H1 (cell line): ENCODE results near the gene SNRNP70. TPM values are rescaled to one million over a fixed set of nuclear protein-coding genes. Genes with fewer than 3 reads are reported as not detected.
A peak's percentile ranks its signal among the peaks of the same experiment; 100 is the strongest.

Source experiments
- BACH1 ChIP-seq: IDR thresholded peaks from 2 replicates; pipeline ENCODE4 v1.6.1; 2012; ENCODE audit warnings: low read length, improper control_type of control experiment
- EP300 ChIP-seq, 2 experiments: IDR thresholded peaks; 1 replicate in 1 of 2; 2 replicates in 1 of 2; pipeline ENCODE4 v1.6.1; 2011 to 2012; ENCODE audit warnings: low read depth in 2 of 2, low read length in 2 of 2, mild to moderate bottlenecking in 2 of 2, borderline replicate concordance in 1 of 2, inconsistent platforms in 1 of 2, moderate library complexity in 1 of 2
- FOSL1 ChIP-seq: IDR thresholded peaks from 2 replicates; pipeline ENCODE4 v1.6.1; 2011; ENCODE audit warnings: mild to moderate bottlenecking, low read depth, low read length, moderate library complexity; ENCODE audit not compliant: insufficient read depth
- JUND ChIP-seq: IDR thresholded peaks from 2 replicates; pipeline ENCODE4 v1.6.1; 2011; ENCODE audit warnings: mild to moderate bottlenecking, improper control_type of control experiment, low read length
- KDM1A ChIP-seq: fragments of 200-600, 300-600 bp; sonication (generic); IDR thresholded peaks from 2 replicates; pipeline ENCODE4 v1.7.1; 2016; ENCODE audit warnings: mild to moderate bottlenecking, low read length, borderline replicate concordance
- KDM5A ChIP-seq: fragments of 200-600 bp; IDR thresholded peaks from 2 replicates; pipeline ENCODE4 v1.7.1; 2012; ENCODE audit warnings: mild to moderate bottlenecking, low read length, inconsistent platforms, mixed read lengths
- MAX ChIP-seq: IDR thresholded peaks from 2 replicates; pipeline ENCODE4 v1.6.1; 2012; ENCODE audit warnings: inconsistent platforms
- POLR2A ChIP-seq, 2 experiments: IDR thresholded peaks; 1 replicate in 1 of 2; 2 replicates in 1 of 2; pipeline ENCODE4 v1.6.1; 2011; ENCODE audit warnings: low read depth in 2 of 2, low read length in 2 of 2, mild to moderate bottlenecking in 2 of 2; ENCODE audit errors: control extremely low read depth in 1 of 2
- RBBP5 ChIP-seq: IDR thresholded peaks from 2 replicates; pipeline ENCODE4 v1.7.1; 2012; ENCODE audit warnings: low read depth, mild to moderate bottlenecking, inconsistent platforms, low read length, moderate library complexity, borderline replicate concordance
- SIN3A ChIP-seq, 2 experiments: IDR thresholded peaks in 1 of 2; conservative IDR thresholded peaks in 1 of 2; 2 replicates each; pipeline ENCODE4 v1.6.1; 2011 to 2012; ENCODE audit warnings: low read length in 2 of 2, improper control_type of control experiment in 1 of 2, low read depth in 1 of 2, mild to moderate bottlenecking in 1 of 2
- SIX5 ChIP-seq: IDR thresholded peaks from 2 replicates; pipeline ENCODE4 v1.6.1; 2011; ENCODE audit warnings: mild to moderate bottlenecking, low read depth, low read length
- SP1 ChIP-seq: IDR thresholded peaks from 2 replicates; pipeline ENCODE4 v1.6.1; 2011; ENCODE audit warnings: low read depth, low read length
- SP4 ChIP-seq: IDR thresholded peaks from 2 replicates; pipeline ENCODE4 v1.6.1; 2012; ENCODE audit warnings: low read length, inconsistent platforms
- TAF7 ChIP-seq: optimal IDR thresholded peaks from 2 replicates; pipeline ENCODE3; 2011; ENCODE audit warnings: low read depth, mild to moderate bottlenecking, inconsistent platforms, low read length, moderate library complexity, borderline replicate concordance
- TBP ChIP-seq: IDR thresholded peaks from 2 replicates; pipeline ENCODE4 v1.6.1; 2011; ENCODE audit warnings: low read depth, low read length, improper control_type of control experiment
- TCF12 ChIP-seq: IDR thresholded peaks from 2 replicates; pipeline ENCODE4 v1.6.1; 2011; ENCODE audit warnings: low read depth, mild to moderate bottlenecking, low read length
- polyA plus RNA-seq, 7 experiments: library from polyadenylated mRNA; depleted of rRNA in 3 of 7; stranded (reverse) in 5 of 7; unstranded in 2 of 7; fragments of >200 nt in 5 of 7; fragments of 200-250 nt in 2 of 7; gene quantifications; 1 replicate in 5 of 7; 2 replicates in 1 of 7; 4 replicates in 1 of 7; pipeline versions ENCODE4 v1.2.1 to v1.2.3, GENCODE V29; 2011 to 2013; ENCODE audit warnings: missing spikeins in 2 of 7, mixed read lengths in 2 of 7
- total RNA-seq: library from RNA; stranded (reverse); fragmentation: NEBNext Ultra II Directional; extraction: Animal tissue kit (Norgen Biotek cat#: 25700); gene quantifications from 2 replicates; pipeline ENCODE4 v1.2.1, GENCODE V29; 2021
- TF ChIP-seq, protein P1 (sequence below): IDR thresholded peaks from 2 replicates; pipeline ENCODE4 v1.6.1; 2011; ENCODE audit warnings: low read length, improper control_type of control experiment
- TF ChIP-seq, protein P2 (sequence below), 3 experiments: IDR thresholded peaks; 1 replicate in 2 of 3; 2 replicates in 1 of 3; pipeline versions ENCODE4 v1.5.1 to v1.6.1; 2011; ENCODE audit warnings: low read length in 3 of 3, mild to moderate bottlenecking in 3 of 3, inconsistent platforms in 2 of 3, low read depth in 1 of 3, moderate library complexity in 1 of 3; ENCODE audit not compliant: insufficient read depth in 1 of 3; ENCODE audit errors: control extremely low read depth in 1 of 3
- TF ChIP-seq, protein P3 (sequence below): IDR thresholded peaks from 2 replicates; pipeline ENCODE4 v1.6.1; 2012; ENCODE audit warnings: inconsistent platforms

The SNRNP70 gene
- total and polyA plus RNA-seq, 2 of the 8 experiments (the other 6 are each of a cell fraction or from before 2014, with no cell fraction given), result 231 to 235 TPM

DNA sequence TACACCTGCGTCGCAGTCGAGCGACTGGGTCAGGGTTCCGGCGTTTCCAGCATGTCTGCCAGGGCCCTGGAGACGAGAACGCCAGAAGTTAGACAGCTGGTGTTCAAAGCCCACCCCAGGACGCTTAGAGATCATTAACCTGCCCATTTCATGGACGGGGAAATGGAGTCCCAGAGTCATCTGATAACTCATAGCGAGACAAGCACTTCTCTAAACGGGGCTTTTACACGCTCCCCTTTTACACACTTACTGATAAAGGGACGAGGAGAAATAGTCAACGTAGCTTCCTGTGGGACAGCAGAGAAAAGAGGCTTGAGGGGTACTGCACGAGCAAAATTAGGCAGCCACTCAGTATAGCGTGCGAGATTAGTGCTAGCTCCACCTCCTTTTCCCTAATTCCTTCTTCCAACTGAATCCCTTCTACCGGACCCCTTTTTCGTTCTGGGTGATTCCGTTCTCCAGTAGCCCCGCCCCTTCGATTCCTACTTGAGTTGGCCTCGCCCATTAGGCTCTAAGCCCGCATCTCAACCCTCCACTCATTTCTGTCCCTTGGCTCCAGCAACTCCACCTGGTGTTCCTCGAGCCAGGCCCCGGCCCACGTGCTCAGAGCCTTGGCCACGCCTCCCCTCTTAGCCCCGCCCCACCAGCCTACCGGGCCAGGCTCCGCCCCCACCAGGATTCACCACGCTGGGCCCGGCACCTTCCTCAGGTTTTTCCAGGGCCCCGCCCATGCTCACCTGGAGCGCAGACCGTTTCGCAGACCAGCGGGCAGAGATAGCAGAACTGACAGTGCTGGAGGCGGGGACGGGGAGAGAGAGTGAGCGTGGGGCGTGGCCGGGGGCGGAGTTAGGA is 66.2 kb downstream of the SNRNP70 start (continued):
- TF ChIP-seq EP300 (IDR thresholded peaks at IDR 0.05; ENCODE audit: borderline replicate concordance in 1 of 2, low read depth in 2 of 2, low read length in 2 of 2) (peak in 1 of 2 experiments; percentile 54; a peak in 1 of 3 replicates), SIN3A (conservative IDR thresholded peaks at IDR 0.05 in 1 of 2, IDR thresholded peaks at IDR 0.05 in 1 of 2; ENCODE audit: low read depth in 1 of 2, low read length in 2 of 2) (peak in 1 of 2 experiments; percentile 92; a peak in 3 of 4 replicates), TBP (peak; percentile 75), SIX5 (peak; percentile 26; the same call in 1 of the 2 replicates), TAF7 (no peak), FOSL1 (no peak), KDM5A (no peak), SP4 (peak; percentile 90; the same call in 1 of the 2 replicates), RBBP5 (no peak), SP1 (peak; percentile 65), JUND (peak; percentile 65; the same call in 1 of the 2 replicates), KDM1A (peak; percentile 89), MAX (peak; percentile 96), TCF12 (0 out of 2 replicates have a peak, but pooled peaks have one; percentile 10), POLR2A (IDR thresholded peaks at IDR 0.05; ENCODE audit: control extremely low read depth in 1 of 2, low read depth in 2 of 2, low read length in 2 of 2) (peak in 1 of 2 experiments; percentile 53; a peak in 1 of 3 replicates), BACH1 (no peak)
- TF ChIP-seq, protein P1, sequence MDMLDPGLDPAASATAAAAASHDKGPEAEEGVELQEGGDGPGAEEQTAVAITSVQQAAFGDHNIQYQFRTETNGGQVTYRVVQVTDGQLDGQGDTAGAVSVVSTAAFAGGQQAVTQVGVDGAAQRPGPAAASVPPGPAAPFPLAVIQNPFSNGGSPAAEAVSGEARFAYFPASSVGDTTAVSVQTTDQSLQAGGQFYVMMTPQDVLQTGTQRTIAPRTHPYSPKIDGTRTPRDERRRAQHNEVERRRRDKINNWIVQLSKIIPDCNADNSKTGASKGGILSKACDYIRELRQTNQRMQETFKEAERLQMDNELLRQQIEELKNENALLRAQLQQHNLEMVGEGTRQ, result peak; percentile 84
- TF ChIP-seq, protein P2, sequence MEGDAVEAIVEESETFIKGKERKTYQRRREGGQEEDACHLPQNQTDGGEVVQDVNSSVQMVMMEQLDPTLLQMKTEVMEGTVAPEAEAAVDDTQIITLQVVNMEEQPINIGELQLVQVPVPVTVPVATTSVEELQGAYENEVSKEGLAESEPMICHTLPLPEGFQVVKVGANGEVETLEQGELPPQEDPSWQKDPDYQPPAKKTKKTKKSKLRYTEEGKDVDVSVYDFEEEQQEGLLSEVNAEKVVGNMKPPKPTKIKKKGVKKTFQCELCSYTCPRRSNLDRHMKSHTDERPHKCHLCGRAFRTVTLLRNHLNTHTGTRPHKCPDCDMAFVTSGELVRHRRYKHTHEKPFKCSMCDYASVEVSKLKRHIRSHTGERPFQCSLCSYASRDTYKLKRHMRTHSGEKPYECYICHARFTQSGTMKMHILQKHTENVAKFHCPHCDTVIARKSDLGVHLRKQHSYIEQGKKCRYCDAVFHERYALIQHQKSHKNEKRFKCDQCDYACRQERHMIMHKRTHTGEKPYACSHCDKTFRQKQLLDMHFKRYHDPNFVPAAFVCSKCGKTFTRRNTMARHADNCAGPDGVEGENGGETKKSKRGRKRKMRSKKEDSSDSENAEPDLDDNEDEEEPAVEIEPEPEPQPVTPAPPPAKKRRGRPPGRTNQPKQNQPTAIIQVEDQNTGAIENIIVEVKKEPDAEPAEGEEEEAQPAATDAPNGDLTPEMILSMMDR (IDR thresholded peaks at IDR 0.05; ENCODE audit: control extremely low read depth in 1 of 3, insufficient read depth in 1 of 3, low read depth in 1 of 3, low read length in 3 of 3), result no peak
- TF ChIP-seq, protein P3, sequence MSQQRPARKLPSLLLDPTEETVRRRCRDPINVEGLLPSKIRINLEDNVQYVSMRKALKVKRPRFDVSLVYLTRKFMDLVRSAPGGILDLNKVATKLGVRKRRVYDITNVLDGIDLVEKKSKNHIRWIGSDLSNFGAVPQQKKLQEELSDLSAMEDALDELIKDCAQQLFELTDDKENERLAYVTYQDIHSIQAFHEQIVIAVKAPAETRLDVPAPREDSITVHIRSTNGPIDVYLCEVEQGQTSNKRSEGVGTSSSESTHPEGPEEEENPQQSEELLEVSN, result peak; percentile 81
